GM23248 (cell line): ENCODE measurements around the gene SUPT3H. TPM values are rescaled to one million over a fixed set of nuclear protein-coding genes. Genes with fewer than 3 reads are reported as not detected.
A peak's percentile ranks its signal among the peaks of the same experiment; 100 is the strongest.

Experiments used
- DNase-seq: peaks from one replicate; pipeline ENCODE4 v3.0.0-alpha.2; 2015
- H2AFZ ChIP-seq: fragments of 200-600 bp; sonication (generic); 2 replicates; pipeline ENCODE4 v1.6.1; 2016; ENCODE audit warnings: antibody characterized with exemption
- H3F3A ChIP-seq: fragments of 200-600 bp; sonication (generic); 2 replicates; pipeline ENCODE4 v1.6.1; 2016; ENCODE audit warnings: mild to moderate bottlenecking, antibody characterized with exemption, mixed run types; ENCODE audit not compliant: insufficient read depth
- H3K27ac ChIP-seq: fragments of 200-600 bp; sonication (generic); 2 replicates; pipeline ENCODE4 v1.5.1; 2016; ENCODE audit warnings: mild to moderate bottlenecking
- H3K27me3 ChIP-seq: fragments of 200-600 bp; sonication (generic); replicated peaks from 2 replicates; pipeline ENCODE4 v1.6.1; 2016; ENCODE audit warnings: mild to moderate bottlenecking; ENCODE audit not compliant: insufficient read depth
- H3K36me3 ChIP-seq: fragments of 200-600 bp; sonication (generic); 2 replicates; pipeline ENCODE4 v1.6.1; 2016; ENCODE audit warnings: low read depth, mild to moderate bottlenecking
- H3K4me1 ChIP-seq: fragments of 200-600 bp; sonication (generic); 2 replicates; pipeline ENCODE4 v1.6.1; 2016; ENCODE audit warnings: mild to moderate bottlenecking; ENCODE audit not compliant: insufficient read depth
- H3K4me2 ChIP-seq: fragments of 200-600 bp; sonication (generic); one replicate; pipeline ENCODE4 v1.6.1; 2016; ENCODE audit warnings: mild to moderate bottlenecking; ENCODE audit not compliant: unreplicated experiment
- H3K4me3 ChIP-seq: fragments of 200-600 bp; sonication (generic); 2 replicates; pipeline ENCODE4 v1.5.1; 2016; ENCODE audit warnings: mild to moderate bottlenecking
- H3K79me2 ChIP-seq: fragments of 200-600 bp; sonication (generic); 2 replicates; pipeline ENCODE4 v1.6.1; 2016; ENCODE audit warnings: mild to moderate bottlenecking; ENCODE audit not compliant: insufficient read depth
- H3K9ac ChIP-seq: fragments of 200-600 bp; sonication (generic); 2 replicates; pipeline ENCODE4 v1.6.1; 2016; ENCODE audit warnings: mild to moderate bottlenecking
- H3K9me2 ChIP-seq: fragments of 200-600 bp; sonication (generic); 2 replicates; pipeline ENCODE4 v1.6.1; 2016; ENCODE audit warnings: mixed run types, mild to moderate bottlenecking, moderate library complexity; ENCODE audit not compliant: insufficient read depth
- H3K9me3 ChIP-seq: fragments of 200-600 bp; sonication (generic); one replicate; pipeline ENCODE4 v1.6.1; 2017; ENCODE audit warnings: low read depth
- H4K20me1 ChIP-seq: fragments of 200-600 bp; sonication (generic); 2 replicates; pipeline ENCODE4 v1.6.0; 2016; ENCODE audit not compliant: insufficient read depth
- EZH2 ChIP-seq: fragments of 200-600 bp; sonication (generic); IDR thresholded peaks from 2 replicates; pipeline ENCODE4 v1.6.1; 2018; ENCODE audit warnings: antibody characterized with exemption, mild to moderate bottlenecking; ENCODE audit not compliant: insufficient read depth, poor library complexity, severe bottlenecking
- EZH2phosphoT487 ChIP-seq: fragments of 200-600 bp; sonication (generic); IDR thresholded peaks from 2 replicates; pipeline ENCODE4 v1.6.1; 2018; ENCODE audit warnings: antibody characterized with exemption, moderate library complexity, mild to moderate bottlenecking, low read depth; ENCODE audit not compliant: insufficient read depth
- WGBS, 2 experiments: methylation state at CpG; one replicate each; pipeline ENCODE4 v1.1.6; 2015 to 2017; ENCODE audit warnings: low lambda C conversion rate in 2 of 2, low coverage in 1 of 2; ENCODE audit errors: missing lambda C conversion rate in 2 of 2; 5-methylcytosine and 5-hydroxymethylcytosine counted together
- in situ Hi-C: fragments of 300-500 bp; cut with MboI; formaldehyde crosslinking; loops from 2 replicates; pipeline ENCODE4 v1.15.0; 2020
- polyA plus RNA-seq: library from polyadenylated mRNA; unstranded; fragments of >200 nt; fragmentation: Nextera tagmentation; extraction: Ambion mirVana; gene quantifications from 2 replicates; pipeline ENCODE4 v1.2.1, GENCODE V29; 2016
- total RNA-seq: library from RNA; depleted of rRNA; stranded (reverse); fragments of >200 nt; shearing (Covaris generic); gene quantifications from 2 replicates; pipeline ENCODE4 v1.2.3, GENCODE V29; 2014

The SUPT3H gene
- total and polyA plus RNA-seq, 2 experiments from 2014 or later: 9.3 to 12.4 TPM

DNA sequence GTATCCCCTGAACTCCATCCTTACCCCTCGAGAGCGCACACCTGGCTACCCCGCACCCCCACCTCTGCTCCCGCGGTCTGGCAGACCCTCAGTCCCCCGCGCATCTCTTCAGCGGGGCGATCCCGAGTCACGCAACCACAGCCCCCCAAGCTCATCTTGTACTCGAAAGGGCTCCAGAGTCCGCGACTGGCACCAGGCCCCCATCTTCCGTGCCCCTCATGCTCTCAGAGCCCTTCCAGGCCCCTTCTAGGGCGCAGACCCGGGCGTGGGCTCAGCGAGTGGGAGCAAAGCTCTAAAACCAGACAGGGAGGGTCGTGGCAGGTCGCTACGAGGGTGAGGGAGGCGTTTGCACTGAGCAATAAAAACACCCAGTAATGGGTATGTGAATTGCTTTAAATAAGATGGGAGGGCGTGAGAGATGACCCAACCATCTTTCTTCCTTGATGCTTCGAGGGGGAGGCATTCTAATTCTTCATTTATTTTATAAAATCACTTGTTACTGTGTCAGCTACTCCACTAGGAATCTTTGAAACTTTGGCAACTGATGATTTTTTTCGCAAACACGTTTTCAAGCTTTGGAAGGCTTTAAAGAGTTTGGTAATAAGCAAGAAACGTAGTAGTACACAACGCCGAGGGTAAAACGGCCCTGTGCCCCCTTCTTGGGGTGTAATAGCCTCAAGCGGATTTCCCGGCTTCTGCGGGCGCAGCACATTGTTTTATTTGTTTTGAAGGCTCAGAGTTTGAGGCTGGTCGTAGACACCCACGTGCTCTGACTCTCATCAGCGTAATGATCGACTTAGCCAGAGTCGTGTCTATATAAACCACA, 42.6 kb upstream of the SUPT3H start:
- Histone ChIP-seq H3K9me3 (no peaks in the 10 kb centered on the region), H3K27ac (peak overlapping the region; percentile 80), H3K4me2 (peak overlapping the region; percentile 95), H3K4me1 (peaks cover 34% of the 10 kb centered on the region), H3F3A (peaks cover 38% of the 10 kb centered on the region), H3K79me2 (peaks cover 66% of the 10 kb centered on the region), H3K9me2 (no peaks in the 10 kb centered on the region), H4K20me1 (no peaks in the 10 kb centered on the region), H3K36me3 (no peaks in the 10 kb centered on the region), H3K9ac (peak overlapping the region; percentile 90), H3K27me3 (no peaks in the 10 kb centered on the region), H2AFZ (peak overlapping the region; percentile 81), H3K4me3 (peak overlapping the region; percentile 98)
- TF ChIP-seq EZH2: no peak
- no peak for TF ChIP-seq EZH2phosphoT487
- WGBS, 2 experiments: 19 to 21% methylated on average over 33 to 40 of the region's 40 CpGs
- in situ Hi-C loops: no loop called here
- DNase-seq: peak; percentile 77

- H3F3A ChIP-seq: peaks cover 35% of the 10 kb centered on the region
- peak overlapping the region; percentile 90; the same call in 1 of the 2 replicates for H3K9ac ChIP-seq
- no peak for TF ChIP-seq EZH2
- TF ChIP-seq EZH2phosphoT487: no peak
- 49 to 58% methylated on average over 35 to 38 of the region's 38 CpGs for WGBS, 2 experiments
- DNase-seq: no peak
- H4K20me1 ChIP-seq: no peaks in the 10 kb centered on the region
- H3K4me3 ChIP-seq: peak overlapping the region; percentile 98; the same call in 1 of the 2 replicates
- in situ Hi-C loops: loop anchor here (10.0 kb wide), 1 partner anchor 765 kb away; no protein-coding TSS in a partner anchor
- no peak overlapping the region for H2AFZ ChIP-seq
- H3K27me3 ChIP-seq: no peaks in the 10 kb centered on the region
- H3K4me2 ChIP-seq: peak overlapping the region; percentile 95
- H3K27ac ChIP-seq: no peak overlapping the region
- H3K36me3 ChIP-seq: no peaks in the 10 kb centered on the region
- H3K4me1 ChIP-seq: peaks cover 34% of the 10 kb centered on the region
- H3K79me2 ChIP-seq: peaks cover 59% of the 10 kb centered on the region
- H3K9me2 ChIP-seq: no peaks in the 10 kb centered on the region
- no peaks in the 10 kb centered on the region for H3K9me3 ChIP-seq
Measured at GRCh38 chr6:45419571-45420082, 41.9 kb upstream of the SUPT3H start.

DNA sequence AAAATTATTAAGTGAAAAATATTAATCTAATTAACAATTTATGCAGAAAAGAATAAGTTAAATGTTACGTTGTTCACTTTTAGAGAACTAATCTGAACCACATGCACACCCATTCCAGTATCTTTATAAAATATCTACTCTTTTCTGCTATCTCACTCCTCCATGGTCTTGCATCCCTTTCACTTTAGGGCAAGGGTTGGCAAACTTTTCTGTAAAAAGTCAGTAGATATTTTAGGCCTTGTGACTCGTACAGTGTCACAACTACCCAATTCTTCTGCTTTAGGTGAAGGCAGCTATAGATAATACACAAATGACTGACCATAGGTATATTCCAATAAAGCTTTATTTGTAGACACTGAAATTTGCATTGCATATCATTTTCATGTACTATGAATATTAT, 39.7 kb upstream of the SUPT3H start:
- H3K36me3 ChIP-seq: no peaks in the 10 kb centered on the region
- TF ChIP-seq EZH2phosphoT487 (no peak), EZH2 (no peak)
- peaks cover 30% of the 10 kb centered on the region for H3K4me1 ChIP-seq
- H4K20me1 ChIP-seq: no peaks in the 10 kb centered on the region
- H3K27me3 ChIP-seq: no peaks in the 10 kb centered on the region
- H3K4me2 ChIP-seq: peak overlapping the region; percentile 12
- H3K9ac ChIP-seq: no peak overlapping the region
- H3K4me3 ChIP-seq: no peak overlapping the region
- H3K79me2 ChIP-seq: peaks cover 37% of the 10 kb centered on the region
- no peak overlapping the region for H3K27ac ChIP-seq
- H2AFZ ChIP-seq: no peak overlapping the region
- H3K9me2 ChIP-seq: no peaks in the 10 kb centered on the region
- in situ Hi-C loops: loop anchor here (10.0 kb wide), 1 partner anchor 763 kb away; no protein-coding TSS in a partner anchor
- peak; percentile 42 for DNase-seq
- H3F3A ChIP-seq: peaks cover 35% of the 10 kb centered on the region
- no peaks in the 10 kb centered on the region for H3K9me3 ChIP-seq
- 94 to 100% methylated on average over 2 of the region's 2 CpGs for WGBS, 2 experiments

- peaks cover 30% of the 10 kb centered on the region for H3K4me1 ChIP-seq
- peak; percentile 46 for DNase-seq
- no peaks in the 10 kb centered on the region for H3K27me3 ChIP-seq
- peaks cover 35% of the 10 kb centered on the region for H3F3A ChIP-seq
- in situ Hi-C loops: loop anchor here (10.0 kb wide), 1 partner anchor 762 kb away; no protein-coding TSS in a partner anchor
- no peak overlapping the region for H3K27ac ChIP-seq
- no peaks in the 10 kb centered on the region for H3K9me2 ChIP-seq
- H3K9me3 ChIP-seq: no peaks in the 10 kb centered on the region
- no peaks in the 10 kb centered on the region for H4K20me1 ChIP-seq
- peaks cover 32% of the 10 kb centered on the region for H3K79me2 ChIP-seq
- H3K4me2 ChIP-seq: peak overlapping the region; percentile 47
- no peak overlapping the region for H3K9ac ChIP-seq
- 38 to 41% methylated on average over 2 of the region's 2 CpGs for WGBS, 2 experiments
- TF ChIP-seq EZH2phosphoT487 (no peak), EZH2 (no peak)
- H3K4me3 ChIP-seq: no peak overlapping the region
- H2AFZ ChIP-seq: no peak overlapping the region
- H3K36me3 ChIP-seq: no peaks in the 10 kb centered on the region
Measured at GRCh38 chr6:45416700-45417099, 39.0 kb upstream of the SUPT3H start.
